ENCODE results near the gene SMOC2. TPM values are rescaled to one million over a fixed set of nuclear protein-coding genes. Genes with fewer than 3 reads are reported as not detected.

Gene SMOC2
- total RNA-seq, 1 experiment from 2014 or later: 2.1 TPM

GRCh38 chr6:168618546-168619315, 177.7 kb downstream of the SMOC2 start:
- Histone ChIP-seq H2BK12ac (ENCODE audit: insufficient read length, low read depth, low read length) (no peak overlapping the region), H4K20me1 (ENCODE audit: control insufficient read depth, insufficient read depth, insufficient read length) (no peaks in the 10 kb centered on the region), H4K91ac (ENCODE audit: insufficient read length, low read depth, low read length) (no peak overlapping the region), H3K23ac (ENCODE audit: insufficient read length, low read depth, low read length) (no peak overlapping the region), H3K27ac (ENCODE audit: insufficient read length, low read depth, low read length) (no peak overlapping the region), H3K18ac (ENCODE audit: insufficient read length, low read depth, low read length) (no peak overlapping the region), H3K56ac (ENCODE audit: insufficient read length, low read depth, low read length) (peak overlapping the region; percentile 30), H2AK5ac (ENCODE audit: insufficient read length, low read length) (no peak overlapping the region), H4K5ac (ENCODE audit: insufficient read length, low read depth, low read length) (no peak overlapping the region), H2AFZ (ENCODE audit: low read length) (no peak overlapping the region), H2BK5ac (ENCODE audit: insufficient read length, low read length) (no peak overlapping the region), H3K4ac (ENCODE audit: low read depth, low read length) (no peak overlapping the region), H3K79me2 (ENCODE audit: insufficient read depth, low read length) (no peaks in the 10 kb centered on the region), H3K4me1 (ENCODE audit: insufficient read depth, low read length) (no peaks in the 10 kb centered on the region), H3K79me1 (ENCODE audit: insufficient read depth, low read depth, low read length, poor library complexity, severe bottlenecking) (no peaks in the 10 kb centered on the region), H3K23me2 (ENCODE audit: insufficient read length, low read depth, low read length, poor library complexity, severe bottlenecking) (no peaks in the 10 kb centered on the region), H2BK120ac (ENCODE audit: low read depth, low read length, poor library complexity, severe bottlenecking) (no peak overlapping the region), H2BK20ac (ENCODE audit: low read depth, low read length, poor library complexity, severe bottlenecking) (no peak overlapping the region), H2BK15ac (ENCODE audit: low read depth, low read length) (no peak overlapping the region), H3K14ac (ENCODE audit: insufficient read depth, low read length) (no peak overlapping the region), H4K8ac (replicated peaks; ENCODE audit: insufficient read length, low read depth, low read length) (no peak overlapping the region), H3K4me2 (ENCODE audit: insufficient read depth, insufficient read length, low read length) (no peak overlapping the region), H3K27me3 (ENCODE audit: insufficient read depth, low read length) (no peaks in the 10 kb centered on the region), H3T11ph (ENCODE audit: low read length) (no peak overlapping the region), H3K9me3 (ENCODE audit: control insufficient read depth, low read depth, low read length) (no peaks in the 10 kb centered on the region), H3K9ac (ENCODE audit: extremely low read depth, insufficient read length, low read length) (no peak overlapping the region)
- Mint-ChIP-seq H3K4me3 (no peak overlapping the region), H3K27ac (no peak overlapping the region; a peak in 2 of 7 replicates), H3K27me3 (ENCODE audit: low read depth) (peaks cover 9% of the 10 kb centered on the region), H3K4me1 (0 out of 4 replicates have a peak, but pooled peaks cover 0 to 3% of the 10 kb centered on the region in 2 experiments), H3K36me3 (ENCODE audit: insufficient read depth in 1 of 3, low read depth in 3 of 3) (peaks cover 0 to 26% (median 8%) of the 10 kb centered on the region in 3 experiments; a peak in 3 of 7 replicates), H3K9me3 (peaks cover 25 to 32% of the 10 kb centered on the region in 2 experiments)
- DNase-seq: no peak
- no CpG with 5 or more reads among the region's 21 CpGs for WGBS (ENCODE audit: extremely low coverage, insufficient read length, low lambda C conversion rate)
- TF ChIP-seq, protein P1, sequence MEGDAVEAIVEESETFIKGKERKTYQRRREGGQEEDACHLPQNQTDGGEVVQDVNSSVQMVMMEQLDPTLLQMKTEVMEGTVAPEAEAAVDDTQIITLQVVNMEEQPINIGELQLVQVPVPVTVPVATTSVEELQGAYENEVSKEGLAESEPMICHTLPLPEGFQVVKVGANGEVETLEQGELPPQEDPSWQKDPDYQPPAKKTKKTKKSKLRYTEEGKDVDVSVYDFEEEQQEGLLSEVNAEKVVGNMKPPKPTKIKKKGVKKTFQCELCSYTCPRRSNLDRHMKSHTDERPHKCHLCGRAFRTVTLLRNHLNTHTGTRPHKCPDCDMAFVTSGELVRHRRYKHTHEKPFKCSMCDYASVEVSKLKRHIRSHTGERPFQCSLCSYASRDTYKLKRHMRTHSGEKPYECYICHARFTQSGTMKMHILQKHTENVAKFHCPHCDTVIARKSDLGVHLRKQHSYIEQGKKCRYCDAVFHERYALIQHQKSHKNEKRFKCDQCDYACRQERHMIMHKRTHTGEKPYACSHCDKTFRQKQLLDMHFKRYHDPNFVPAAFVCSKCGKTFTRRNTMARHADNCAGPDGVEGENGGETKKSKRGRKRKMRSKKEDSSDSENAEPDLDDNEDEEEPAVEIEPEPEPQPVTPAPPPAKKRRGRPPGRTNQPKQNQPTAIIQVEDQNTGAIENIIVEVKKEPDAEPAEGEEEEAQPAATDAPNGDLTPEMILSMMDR (conservative IDR thresholded peaks at IDR 0.05): no peak
